Glomerular visceral epithelial cell (primary cell): Measurements from ENCODE around the gene HSPA12B.

Experiments
- DNase-seq: peaks from one replicate; pipeline ENCODE4 v3.0.0-alpha.2; 2016; ENCODE audit errors: extremely low spot score

The HSPA12B gene

DNA sequence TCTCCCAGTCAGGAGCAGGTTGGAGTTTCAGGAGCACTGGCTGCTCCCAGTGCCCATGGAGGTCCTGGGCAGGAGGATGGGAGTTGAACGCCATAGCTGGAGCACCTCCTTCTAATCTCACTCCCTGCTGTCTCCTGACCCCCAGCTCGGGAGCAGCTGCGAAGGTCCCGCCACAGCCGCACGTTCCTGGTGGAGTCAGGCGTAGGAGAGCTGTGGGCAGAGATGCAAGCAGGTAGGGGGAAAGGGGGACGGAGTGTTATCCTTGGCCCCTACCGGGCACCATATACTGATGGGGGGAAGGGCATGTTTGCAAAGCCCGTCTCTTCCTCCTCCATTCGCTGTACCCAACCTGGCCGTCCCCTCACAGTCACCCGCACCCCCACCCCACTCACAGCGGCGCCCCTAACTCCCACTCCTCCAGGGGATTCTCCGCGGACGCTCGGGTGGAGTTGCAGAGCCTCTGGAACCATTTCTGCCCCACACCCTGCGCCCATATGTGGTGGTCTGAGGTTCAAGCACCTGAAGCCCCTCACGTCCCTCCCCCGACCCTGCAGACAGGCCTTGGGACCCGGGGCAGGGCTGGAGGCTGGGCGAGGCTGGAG, 16.7 kb downstream of the HSPA12B start:
- no peak for DNase-seq

DNA sequence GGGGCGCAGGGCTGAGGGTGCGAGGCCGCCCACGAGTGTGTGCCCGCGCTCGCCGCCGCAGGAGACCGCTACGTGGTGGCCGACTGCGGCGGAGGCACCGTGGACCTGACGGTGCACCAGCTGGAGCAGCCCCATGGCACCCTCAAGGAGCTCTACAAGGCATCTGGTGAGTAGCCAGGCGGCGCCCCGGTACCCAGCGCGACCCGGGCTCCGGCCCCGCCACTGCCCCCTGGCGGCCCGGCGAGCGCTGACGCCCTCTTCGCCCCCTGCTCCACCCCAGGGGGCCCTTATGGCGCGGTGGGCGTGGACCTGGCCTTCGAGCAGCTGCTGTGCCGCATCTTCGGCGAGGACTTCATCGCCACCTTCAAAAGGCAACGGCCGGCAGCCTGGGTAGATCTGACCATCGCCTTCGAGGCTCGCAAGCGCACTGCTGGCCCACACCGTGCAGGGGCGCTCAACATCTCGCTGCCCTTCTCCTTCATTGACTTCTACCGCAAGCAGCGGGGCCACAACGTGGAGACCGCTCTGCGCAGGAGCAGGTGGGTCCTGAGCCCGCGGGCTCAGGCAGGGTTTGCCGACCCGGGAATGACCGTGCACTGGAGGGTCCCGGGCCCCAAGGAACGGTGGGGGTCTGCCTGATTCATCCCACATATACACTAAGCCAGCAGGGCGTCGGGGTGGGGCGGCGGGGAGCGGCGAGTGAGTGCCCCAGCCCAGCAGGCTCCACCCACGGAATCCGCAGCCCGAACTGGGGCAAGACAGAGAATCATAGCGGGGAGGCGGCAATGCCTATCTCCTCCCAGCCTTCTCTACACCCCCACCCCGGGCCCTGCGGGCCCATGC, 17.4 kb downstream of the HSPA12B start:
- peak; percentile 66 for DNase-seq

GRCh38 chr20:3751305-3751674, 18.8 kb downstream of the HSPA12B start:
- no peak for DNase-seq

DNA sequence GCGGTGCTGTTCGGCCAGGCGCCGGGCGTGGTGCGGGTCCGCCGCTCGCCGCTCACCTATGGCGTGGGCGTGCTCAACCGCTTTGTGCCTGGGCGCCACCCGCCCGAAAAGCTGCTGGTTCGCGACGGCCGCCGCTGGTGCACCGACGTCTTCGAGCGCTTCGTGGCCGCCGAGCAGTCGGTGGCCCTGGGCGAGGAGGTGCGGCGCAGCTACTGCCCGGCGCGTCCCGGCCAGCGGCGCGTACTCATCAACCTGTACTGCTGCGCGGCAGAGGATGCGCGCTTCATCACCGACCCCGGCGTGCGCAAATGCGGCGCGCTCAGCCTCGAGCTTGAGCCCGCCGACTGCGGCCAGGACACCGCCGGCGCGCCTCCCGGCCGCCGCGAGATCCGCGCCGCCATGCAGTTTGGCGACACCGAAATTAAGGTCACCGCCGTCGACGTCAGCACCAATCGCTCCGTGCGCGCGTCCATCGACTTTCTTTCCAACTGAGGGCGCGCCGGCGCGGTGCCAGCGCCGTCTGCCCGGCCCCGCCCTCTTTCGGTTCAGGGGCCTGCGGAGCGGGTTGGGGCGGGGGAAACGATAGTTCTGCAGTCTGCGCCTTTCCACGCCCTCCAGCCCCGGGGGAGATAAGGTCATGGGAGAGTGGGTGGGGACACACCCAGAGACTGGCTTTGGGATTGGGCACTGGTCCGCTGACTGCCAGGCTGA, 19.3 kb downstream of the HSPA12B start:
- DNase-seq = no peak

GRCh38 chr20:3752386-3752759, 19.9 kb downstream of the HSPA12B start:
- DNase-seq = no peak

GRCh38 chr20:3753098-3753497, 20.6 kb downstream of the HSPA12B start:
- DNase-seq = peak; percentile 63

- no peak for DNase-seq
Observed at GRCh38 chr20:3753501-3754275, 21.2 kb downstream of the HSPA12B start.

DNA sequence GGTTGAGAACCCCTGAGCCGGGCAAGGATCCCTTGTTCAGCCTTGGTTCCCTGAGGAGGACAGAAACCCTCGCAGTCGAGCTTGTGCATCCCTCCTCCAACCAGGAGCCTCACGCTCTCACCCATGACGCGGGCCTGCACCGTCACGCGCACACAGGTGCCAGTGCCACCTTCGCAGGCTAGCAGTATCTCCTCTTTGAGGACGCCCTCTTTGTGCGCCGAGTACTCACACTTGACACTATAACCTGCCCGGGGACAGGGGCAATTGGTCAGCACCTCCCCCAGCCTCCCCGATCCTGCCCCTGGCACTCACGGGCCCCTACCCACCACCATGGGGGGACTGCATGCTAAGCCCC, 21.8 kb downstream of the HSPA12B start:
- DNase-seq = no peak

- no peak for DNase-seq
Observed at GRCh38 chr20:3755269-3755668, 22.8 kb downstream of the HSPA12B start.

DNA sequence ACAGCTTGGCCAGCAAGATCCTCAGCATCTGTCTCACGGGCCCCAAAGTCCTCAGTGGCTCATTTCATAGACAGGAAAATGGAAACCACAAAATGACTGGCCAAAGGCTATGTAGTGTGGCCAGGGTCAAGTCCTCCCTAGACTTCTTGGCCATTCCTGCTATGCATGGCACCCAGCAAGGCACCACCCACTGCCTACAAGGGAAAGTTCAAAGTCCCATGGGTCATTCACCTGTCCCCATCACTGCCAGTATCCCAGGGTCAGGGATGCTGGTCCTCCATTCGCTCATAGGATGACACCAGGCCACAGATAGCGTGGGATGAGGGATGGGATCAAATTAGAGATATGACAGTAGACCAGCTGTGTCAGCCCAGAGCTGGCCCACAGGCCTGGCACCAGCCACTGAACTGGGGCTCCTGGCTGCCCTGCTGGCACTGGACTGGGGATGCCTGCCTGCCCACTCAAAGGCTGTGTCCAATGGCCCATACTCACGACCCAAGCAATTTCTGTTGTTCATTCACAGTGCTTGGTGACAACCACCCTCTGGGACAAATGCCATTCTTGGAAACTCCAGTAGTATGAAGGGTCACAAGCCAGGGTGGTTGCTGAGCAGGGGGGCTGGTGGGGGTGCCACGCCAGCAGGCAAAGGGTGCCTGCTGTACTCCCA, 23.5 kb downstream of the HSPA12B start:
- no peak for DNase-seq

DNA sequence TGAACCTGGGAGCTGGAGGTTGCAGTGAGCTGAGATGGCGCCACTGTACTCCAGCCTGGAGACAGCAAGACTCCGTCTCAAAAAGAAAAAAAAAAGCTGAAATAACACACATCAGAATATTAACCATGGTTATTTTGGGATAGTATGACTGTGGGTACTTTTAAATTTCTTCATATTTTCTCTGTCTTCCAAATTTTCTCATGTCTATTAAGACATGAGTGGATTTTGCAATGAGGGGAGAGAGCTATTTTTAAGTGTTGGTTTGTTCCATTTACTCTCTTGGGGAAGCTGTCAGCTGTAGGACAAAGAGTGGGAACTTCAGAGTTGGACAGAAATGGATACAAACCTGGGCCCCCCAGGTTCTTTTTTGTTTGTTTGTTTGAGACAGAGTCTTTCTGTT, 24.8 kb downstream of the HSPA12B start:
- DNase-seq = no peak

- DNase-seq = no peak
Observed at GRCh38 chr20:3758566-3758965, 26.1 kb downstream of the HSPA12B start.

GRCh38 chr20:3759316-3759823, 26.9 kb downstream of the HSPA12B start:
- no peak for DNase-seq

GRCh38 chr20:3759884-3760283, 27.4 kb downstream of the HSPA12B start:
- DNase-seq = no peak

DNA sequence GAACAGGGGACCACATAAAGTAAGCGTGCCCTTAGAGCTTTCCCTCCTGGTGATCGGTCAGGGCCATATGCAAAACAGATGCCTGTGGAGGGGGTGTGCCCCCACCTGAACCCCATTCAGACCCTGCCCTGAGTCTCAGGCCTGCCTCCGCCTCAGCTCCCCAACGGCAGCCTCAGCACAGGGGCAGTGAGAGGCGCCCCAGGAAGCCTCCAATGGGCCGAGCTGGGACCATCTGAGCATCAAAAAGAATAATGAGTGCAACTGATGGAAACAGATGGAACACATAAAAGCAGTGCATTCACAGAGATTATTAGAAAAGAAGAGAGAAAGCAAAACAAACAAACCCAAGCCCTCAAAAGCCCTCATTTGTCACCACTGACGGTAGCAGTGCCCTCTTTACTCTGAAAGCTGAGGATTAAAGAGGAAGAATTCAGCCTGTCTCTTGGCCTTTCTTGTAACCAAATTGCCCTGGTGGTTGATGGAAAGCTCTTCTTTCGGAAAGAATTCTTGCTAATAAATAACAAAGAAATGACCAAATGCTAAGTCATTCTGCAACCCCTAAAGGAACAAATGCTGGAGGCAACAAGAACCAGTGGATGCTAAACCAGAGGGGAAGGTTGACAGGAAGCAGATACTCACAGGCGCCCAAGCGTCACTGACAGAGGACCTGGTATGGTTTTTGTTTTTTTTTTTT, 28.3 kb downstream of the HSPA12B start:
- DNase-seq = no peak

GRCh38 chr20:3763671-3764601, 31.5 kb downstream of the HSPA12B start:
- DNase-seq = no peak

GRCh38 chr20:3764659-3765058, 32.2 kb downstream of the HSPA12B start:
- no peak for DNase-seq

- DNase-seq = no peak
Observed at GRCh38 chr20:3765171-3765882, 32.8 kb downstream of the HSPA12B start.
